HEK293T (cell line): ENCODE results near the gene FLNA.

Experiments
- FOXM1 ChIP-seq: fragments of 450-650 bp; IDR thresholded peaks from 2 replicates; pipeline ENCODE4 v1.6.1; 2017; ENCODE audit warnings: mild to moderate bottlenecking, borderline replicate concordance
- L3MBTL2 ChIP-seq: fragments of 450-650 bp; conservative IDR thresholded peaks from 2 replicates; pipeline ENCODE4 v1.6.1; 2016; ENCODE audit warnings: mild to moderate bottlenecking
- SP1 ChIP-seq: fragments of 450-650 bp; IDR thresholded peaks from 2 replicates; pipeline ENCODE4 v1.6.1; 2017
- SUZ12 ChIP-seq: fragments of 450-650 bp; IDR thresholded peaks from 2 replicates; pipeline ENCODE4 v1.6.1; 2016; ENCODE audit warnings: mild to moderate bottlenecking

DNA sequence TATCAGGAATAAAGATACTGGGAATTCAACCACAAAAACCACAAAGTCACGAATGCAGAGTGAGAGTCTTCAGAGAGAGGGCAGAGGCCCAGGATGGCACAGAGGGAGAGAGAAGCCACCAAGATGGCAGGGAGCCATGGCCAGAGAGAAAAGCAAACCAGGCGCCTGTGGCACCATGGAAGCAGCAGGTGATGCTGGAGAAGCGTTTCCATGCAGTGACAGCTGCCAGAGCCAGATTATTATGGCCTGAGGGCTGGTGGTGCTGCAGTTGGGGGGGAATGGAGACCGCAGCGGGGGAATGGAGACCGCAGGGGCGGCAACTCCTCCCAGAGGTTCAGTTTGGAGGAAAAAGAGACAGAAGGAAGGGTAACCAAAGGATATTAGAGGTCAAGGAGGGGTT is 42.7 kb upstream of the FLNA start:
- TF ChIP-seq SUZ12 (no peak), L3MBTL2 (no peak), SP1 (no peak), FOXM1 (no peak)
